Brain microvascular endothelial cell (primary cell): ENCODE results near the gene FADS2.

ENCODE experiments used
- DNase-seq: peaks from one replicate; pipeline ENCODE4 v3.0.0-alpha.2; 2020
- H3K27ac ChIP-seq: fragments of 250-450 bp; sonication (Bioruptor Pico); 2 replicates; pipeline ENCODE4 v1.5.1; 2020; ENCODE audit warnings: mild to moderate bottlenecking, moderate library complexity
- H3K27me3 ChIP-seq: fragments of 250-450 bp; sonication (Bioruptor Pico); replicated peaks from 2 replicates; pipeline ENCODE4 v1.5.1; 2020; ENCODE audit warnings: mild to moderate bottlenecking
- H3K36me3 ChIP-seq: fragments of 250-450 bp; sonication (Bioruptor Pico); replicated peaks from 2 replicates; pipeline ENCODE4 v1.5.1; 2020; ENCODE audit warnings: mild to moderate bottlenecking
- H3K4me3 ChIP-seq: 2 replicates; pipeline ENCODE4 v1.5.1; 2011; ENCODE audit warnings: low read depth, mild to moderate bottlenecking, control low read depth, low read length, moderate library complexity
- CTCF ChIP-seq: IDR thresholded peaks from 2 replicates; pipeline ENCODE4 v1.5.1; 2011; ENCODE audit warnings: low read depth, mild to moderate bottlenecking, moderate library complexity, low read length, control low read depth, inconsistent platforms; ENCODE audit errors: missing control alignments
- in situ Hi-C: cut with HindIII; loops from 2 replicates; pipeline ENCODE4 v1.10.0; 2017; ENCODE audit warnings: low sequenced_read_pairs, low pct_ligation_motif_present

The FADS2 gene

GRCh38 chr11:61826930-61827570 lies 1.1 kb upstream of the FADS2 start:
- H3K27ac ChIP-seq: peak overlapping the region; percentile 58
- no peaks in the 10 kb centered on the region for H3K27me3 ChIP-seq
- DNase-seq: no peak
- peak overlapping the region; percentile 97 for H3K4me3 ChIP-seq
- in situ Hi-C loops: no loop called here
- no peaks in the 10 kb centered on the region for H3K36me3 ChIP-seq
- no peak for TF ChIP-seq CTCF

GRCh38 chr11:61828379-61828628 lies 204 bp downstream of the FADS2 start:
- in situ Hi-C loops: no loop called here
- peak overlapping the region; percentile 58 for H3K27ac ChIP-seq
- H3K36me3 ChIP-seq: no peaks in the 10 kb centered on the region
- no peak for DNase-seq
- TF ChIP-seq CTCF: no peak
- H3K27me3 ChIP-seq: no peaks in the 10 kb centered on the region
- H3K4me3 ChIP-seq: peak overlapping the region; percentile 97

GRCh38 chr11:61828629-61829407 lies 718 bp downstream of the FADS2 start:
- Histone ChIP-seq H3K36me3 (no peaks in the 10 kb centered on the region), H3K4me3 (peak overlapping the region; percentile 97), H3K27me3 (no peaks in the 10 kb centered on the region), H3K27ac (peak overlapping the region; percentile 58)
- peak; percentile 72 for TF ChIP-seq CTCF
- in situ Hi-C loops: no loop called here
- DNase-seq: no peak

- TF ChIP-seq CTCF: no peak
- no peaks in the 10 kb centered on the region for H3K36me3 ChIP-seq
- no peaks in the 10 kb centered on the region for H3K27me3 ChIP-seq
- no peak overlapping the region for H3K27ac ChIP-seq
- peak overlapping the region; percentile 97 for H3K4me3 ChIP-seq
- no peak for DNase-seq
- in situ Hi-C loops: no loop called here
Measured at GRCh38 chr11:61829806-61830205, 1.7 kb downstream of the FADS2 start.

- H3K27me3 ChIP-seq: no peaks in the 10 kb centered on the region
- no peak for TF ChIP-seq CTCF
- DNase-seq: no peak
- peak overlapping the region; percentile 97 for H3K4me3 ChIP-seq
- no peak overlapping the region for H3K27ac ChIP-seq
- no peaks in the 10 kb centered on the region for H3K36me3 ChIP-seq
- in situ Hi-C loops: no loop called here
Measured at GRCh38 chr11:61830237-61831105, 2.4 kb downstream of the FADS2 start.
